CD4-positive, alpha-beta T cell treated with Interleukin-10 for 1 hour (primary cell): Measurements from ENCODE around the gene GMDS.

ENCODE experiments used
- DNase-seq: peaks from one replicate; pipeline ENCODE4 v3.0.0-alpha.2; 2020

GMDS gene

DNA sequence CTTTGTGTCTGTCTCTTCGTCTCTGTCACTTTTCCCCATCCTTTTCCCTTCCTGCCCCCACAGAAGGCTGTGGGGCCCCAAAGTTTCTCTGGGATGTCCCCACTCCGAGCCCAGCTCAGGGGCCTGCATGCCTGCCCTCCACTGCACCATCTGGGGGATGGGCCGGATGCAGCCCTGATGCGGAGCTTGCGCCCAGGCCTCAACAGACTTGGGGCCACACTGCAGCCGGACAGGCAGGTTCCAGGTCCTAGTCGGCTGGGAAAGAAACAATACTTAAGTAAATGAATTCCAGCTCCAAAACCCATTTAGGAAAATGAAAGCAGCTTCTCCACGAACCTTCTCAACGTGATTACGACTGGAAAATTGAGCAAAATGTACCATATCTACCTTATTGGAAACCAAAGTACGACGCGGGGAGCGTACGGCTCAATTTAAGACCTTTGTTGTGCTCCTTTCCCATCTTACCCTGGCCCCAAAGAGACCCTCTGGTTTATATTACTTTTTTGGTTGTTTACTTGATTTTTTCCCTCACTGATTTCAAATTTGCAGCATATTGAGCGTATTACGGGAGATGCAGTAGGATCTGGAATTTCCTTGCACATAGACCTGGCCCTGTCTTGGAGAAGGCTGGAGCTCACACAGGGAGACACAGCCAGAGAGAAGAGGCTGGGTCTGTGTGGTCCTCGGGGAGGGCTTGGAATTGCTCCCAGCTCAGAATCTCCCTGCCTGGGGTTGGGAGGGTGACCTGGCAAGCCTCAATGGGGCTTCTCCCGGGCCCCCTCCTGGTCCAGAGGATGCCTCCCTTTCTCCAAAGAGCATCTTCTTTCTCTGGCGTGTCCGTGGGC is 627.7 kb downstream of the GMDS start:
- no peak for DNase-seq

GRCh38 chr6:1616701-1617463 is 628.5 kb downstream of the GMDS start:
- no peak for DNase-seq

- no peak for DNase-seq
These were observed 629.5 kb downstream of the GMDS start for GRCh38 chr6:1615853-1616420.

DNA sequence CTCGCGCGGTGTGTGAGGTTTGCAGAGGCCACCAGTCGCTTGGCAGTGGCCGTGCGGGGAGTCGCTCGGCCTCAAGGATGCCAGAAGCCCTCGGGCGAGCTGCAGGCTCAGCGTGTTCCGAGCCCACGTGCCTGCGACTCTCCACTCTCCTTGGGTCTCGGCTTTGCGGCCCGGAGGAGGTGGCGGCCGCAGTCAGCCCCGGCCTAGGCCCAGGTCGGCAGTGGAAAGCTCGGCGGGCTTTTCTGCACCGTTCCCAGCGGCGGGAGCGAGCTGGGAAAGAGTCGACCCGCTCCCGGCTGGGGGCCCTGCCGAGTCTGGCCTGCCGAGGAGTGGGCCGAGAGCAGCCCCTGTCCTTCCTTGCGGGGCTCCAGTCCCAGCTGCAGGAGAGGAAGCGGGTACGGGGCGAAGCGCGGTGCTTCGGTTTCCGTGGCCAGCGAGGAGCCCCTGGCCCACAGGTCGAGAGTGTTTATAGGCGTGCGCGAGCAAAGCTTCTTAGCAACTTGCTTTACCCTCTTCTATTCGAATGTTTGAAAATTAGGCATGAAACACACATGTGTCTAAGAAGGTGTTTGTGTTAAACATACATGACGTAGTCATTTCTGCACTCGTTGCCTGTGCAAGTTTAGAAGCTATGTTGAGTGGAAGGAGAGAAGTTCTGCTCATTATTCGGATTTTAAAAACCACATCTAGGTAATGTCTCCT is 630.1 kb downstream of the GMDS start:
- DNase-seq, result no peak

GRCh38 chr6:1614448-1615150 is 630.8 kb downstream of the GMDS start:
- DNase-seq, result no peak

- no peak for DNase-seq
These were observed 631.5 kb downstream of the GMDS start for GRCh38 chr6:1613688-1614447.

DNA sequence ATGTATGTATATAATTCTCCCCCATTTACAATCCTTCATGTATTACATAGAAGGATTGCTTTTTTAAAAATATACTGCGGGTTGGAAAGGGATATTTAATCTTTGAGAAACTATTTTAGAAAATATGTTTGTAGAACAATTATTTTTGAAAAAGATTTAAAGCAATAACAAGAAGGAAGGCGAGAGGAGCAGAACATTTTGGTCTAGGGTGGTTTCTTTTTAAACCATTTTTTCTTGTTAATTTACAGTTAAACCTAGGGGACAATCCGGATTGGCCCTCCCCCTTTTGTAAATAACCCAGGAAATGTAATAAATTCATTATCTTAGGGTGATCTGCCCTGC is 632.1 kb downstream of the GMDS start:
- no peak for DNase-seq

- DNase-seq, result no peak
These were observed 632.5 kb downstream of the GMDS start for GRCh38 chr6:1612974-1613306.

DNA sequence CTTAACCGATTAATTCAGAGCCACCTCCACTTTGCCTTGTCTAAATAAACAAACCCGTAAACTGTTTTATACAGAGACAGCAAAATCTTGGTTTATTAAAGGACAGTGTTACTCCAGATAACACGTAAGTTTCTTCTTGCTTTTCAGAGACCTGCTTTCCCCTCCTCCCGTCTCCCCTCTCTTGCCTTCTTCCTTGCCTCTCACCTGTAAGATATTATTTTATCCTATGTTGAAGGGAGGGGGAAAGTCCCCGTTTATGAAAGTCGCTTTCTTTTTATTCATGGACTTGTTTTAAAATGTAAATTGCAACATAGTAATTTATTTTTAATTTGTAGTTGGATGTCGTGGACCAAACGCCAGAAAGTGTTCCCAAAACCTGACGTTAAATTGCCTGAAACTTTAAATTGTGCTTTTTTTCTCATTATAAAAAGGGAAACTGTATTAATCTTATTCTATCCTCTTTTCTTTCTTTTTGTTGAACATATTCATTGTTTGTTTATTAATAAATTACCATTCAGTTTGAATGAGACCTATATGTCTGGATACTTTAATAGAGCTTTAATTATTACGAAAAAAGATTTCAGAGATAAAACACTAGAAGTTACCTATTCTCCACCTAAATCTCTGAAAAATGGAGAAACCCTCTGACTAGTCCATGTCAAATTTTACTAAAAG is 633.0 kb downstream of the GMDS start:
- DNase-seq, result no peak

- no peak for DNase-seq
These were observed 633.7 kb downstream of the GMDS start for GRCh38 chr6:1611572-1612298.

GRCh38 chr6:1611322-1611571 is 634.2 kb downstream of the GMDS start:
- DNase-seq, result no peak

- no peak for DNase-seq
These were observed 634.7 kb downstream of the GMDS start for GRCh38 chr6:1610497-1611321.

DNA sequence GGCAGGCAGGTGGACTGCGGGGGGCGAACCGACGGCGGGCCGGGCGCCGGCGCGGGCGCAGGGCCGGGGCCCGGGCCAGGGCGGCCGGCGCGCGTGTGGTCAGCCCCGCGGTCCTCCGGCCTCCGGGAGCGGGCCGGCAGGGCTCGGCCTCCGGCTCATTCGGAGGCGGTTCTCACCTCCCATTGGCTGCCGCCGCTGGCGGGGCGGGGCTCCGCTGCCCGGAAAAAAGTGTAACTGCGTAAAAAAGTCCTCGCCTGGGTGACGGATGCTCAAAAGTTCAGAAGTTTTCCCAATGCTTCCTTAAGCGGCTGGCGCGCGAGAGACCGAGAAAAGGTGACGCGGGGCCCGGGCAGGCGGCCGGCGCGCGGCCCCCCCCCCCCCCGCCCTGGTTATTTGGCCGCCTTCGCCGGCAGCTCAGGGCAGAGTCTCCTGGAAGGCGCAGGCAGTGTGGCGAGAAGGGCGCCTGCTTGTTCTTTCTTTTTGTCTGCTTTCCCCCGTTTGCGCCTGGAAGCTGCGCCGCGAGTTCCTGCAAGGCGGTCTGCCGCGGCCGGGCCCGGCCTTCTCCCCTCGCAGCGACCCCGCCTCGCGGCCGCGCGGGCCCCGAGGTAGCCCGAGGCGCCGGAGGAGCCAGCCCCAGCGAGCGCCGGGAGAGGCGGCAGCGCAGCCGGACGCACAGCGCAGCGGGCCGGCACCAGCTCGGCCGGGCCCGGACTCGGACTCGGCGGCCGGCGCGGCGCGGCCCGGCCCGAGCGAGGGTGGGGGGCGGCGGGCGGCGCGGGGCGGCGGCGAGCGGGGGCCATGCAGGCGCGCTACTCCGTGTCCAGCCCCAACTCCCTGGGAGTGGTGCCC is 635.5 kb downstream of the GMDS start, which contains the start of gene FOXC1:
Gene FOXC1, plus strand, starts transcription at position 268 of the 849 bp plus-strand sequence. Its CDS starts 531 bp downstream, at position 799.
- peak; percentile 48 for DNase-seq

- no peak for DNase-seq
These were observed 636.3 kb downstream of the GMDS start for GRCh38 chr6:1609041-1609647.

GRCh38 chr6:1608222-1609040 is 637.0 kb downstream of the GMDS start:
- no peak for DNase-seq

GRCh38 chr6:1607516-1608221 is 637.7 kb downstream of the GMDS start:
- no peak for DNase-seq
